Measurements from ENCODE around the gene MST1.

MST1 gene

GRCh38 chr3:49641921-49642707 is 47.2 kb downstream of the MST1 start:
- Histone ChIP-seq H3K9me3 (no peaks in the 10 kb centered on the region), H3K36me3 (no peaks in the 10 kb centered on the region), H3K4me3 (ENCODE audit: low read depth, low read length) (no peak overlapping the region), H3K4me1 (no peaks in the 10 kb centered on the region), H3K27me3 (no peaks in the 10 kb centered on the region)
- no peak for TF ChIP-seq CTCF (IDR thresholded peaks at IDR 0.05; ENCODE audit: low read depth, low read length)
- no peak for DNase-seq

DNA sequence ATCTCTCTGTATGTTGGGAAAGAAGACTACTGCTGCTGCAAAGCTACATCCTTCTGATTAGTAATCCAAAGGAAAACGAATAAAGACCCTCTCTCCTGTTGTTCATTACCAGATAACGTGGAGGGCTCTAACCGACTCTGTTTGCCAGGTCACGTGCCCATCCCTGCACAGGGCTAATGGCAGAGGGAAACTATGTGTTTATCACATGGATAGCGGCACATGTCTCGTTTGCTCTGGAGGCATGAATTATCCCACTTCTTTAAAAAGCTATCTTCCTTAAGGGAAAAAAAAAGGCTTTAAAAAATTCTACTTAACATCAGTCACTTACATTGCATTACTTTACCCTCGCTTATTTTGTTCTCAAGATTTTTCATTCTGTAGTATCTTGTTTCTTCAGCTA is 48.0 kb downstream of the MST1 start:
- no peak for DNase-seq
- H3K27me3 ChIP-seq: no peaks in the 10 kb centered on the region
- H3K4me1 ChIP-seq: no peaks in the 10 kb centered on the region
- no peaks in the 10 kb centered on the region for H3K9me3 ChIP-seq
- TF ChIP-seq CTCF (IDR thresholded peaks at IDR 0.05; ENCODE audit: low read depth, low read length): no peak
- H3K4me3 ChIP-seq (ENCODE audit: low read depth, low read length): no peak overlapping the region
- no peaks in the 10 kb centered on the region for H3K36me3 ChIP-seq

DNA sequence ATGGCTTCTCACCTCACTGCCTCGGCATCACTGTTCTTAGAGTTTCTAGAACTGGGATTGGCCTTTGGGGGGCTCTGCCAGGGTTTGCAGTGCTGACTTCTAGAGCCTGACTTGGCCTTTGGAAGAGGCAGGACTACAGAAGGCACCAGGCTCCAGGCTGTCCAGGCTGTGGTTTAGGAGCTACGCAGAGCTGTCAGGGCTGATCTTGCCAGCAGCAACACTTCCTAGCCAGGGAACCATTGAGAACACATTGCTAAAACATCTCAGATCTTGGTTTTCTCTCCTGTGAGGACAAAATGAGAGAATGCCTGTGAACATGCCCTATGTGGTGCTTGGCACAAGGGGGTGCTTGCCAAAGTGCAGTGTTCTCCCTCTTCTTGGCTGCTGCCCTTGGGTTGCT is 49.7 kb downstream of the MST1 start:
- H3K4me3 ChIP-seq (ENCODE audit: low read depth, low read length): no peak overlapping the region
- TF ChIP-seq CTCF (IDR thresholded peaks at IDR 0.05; ENCODE audit: low read depth, low read length): no peak
- no peaks in the 10 kb centered on the region for H3K36me3 ChIP-seq
- H3K9me3 ChIP-seq: no peaks in the 10 kb centered on the region
- DNase-seq: no peak
- no peaks in the 10 kb centered on the region for H3K27me3 ChIP-seq
- H3K4me1 ChIP-seq: no peaks in the 10 kb centered on the region

DNA sequence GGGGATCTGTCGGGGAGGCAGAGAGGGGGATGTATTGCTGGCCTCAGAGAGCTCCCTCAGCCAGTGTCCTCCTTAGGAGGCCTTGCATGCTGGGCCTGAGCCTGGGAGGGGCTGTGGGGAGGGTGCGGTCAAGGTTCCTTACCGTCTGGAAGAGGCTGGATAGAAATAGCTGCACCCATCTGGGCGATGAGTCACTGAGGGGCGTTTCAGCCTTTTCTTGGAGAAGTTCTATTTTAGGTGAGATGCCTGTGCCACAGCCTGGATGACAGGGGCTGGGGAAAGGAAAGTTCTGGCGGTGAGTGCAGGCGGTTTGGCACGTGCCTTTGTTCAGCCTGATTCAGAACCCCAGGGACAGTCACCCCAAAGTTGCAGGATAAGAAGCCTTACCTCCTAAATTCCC is 50.8 kb downstream of the MST1 start:
- Histone ChIP-seq H3K9me3 (no peaks in the 10 kb centered on the region), H3K4me1 (no peaks in the 10 kb centered on the region), H3K36me3 (no peaks in the 10 kb centered on the region), H3K27me3 (no peaks in the 10 kb centered on the region), H3K4me3 (ENCODE audit: low read depth, low read length) (no peak overlapping the region)
- TF ChIP-seq CTCF (IDR thresholded peaks at IDR 0.05; ENCODE audit: low read depth, low read length): no peak
- DNase-seq: no peak

GRCh38 chr3:49636883-49637609 is 52.2 kb downstream of the MST1 start:
- H3K36me3 ChIP-seq: no peaks in the 10 kb centered on the region
- TF ChIP-seq CTCF (IDR thresholded peaks at IDR 0.05; ENCODE audit: low read depth, low read length): no peak
- no peaks in the 10 kb centered on the region for H3K27me3 ChIP-seq
- no peaks in the 10 kb centered on the region for H3K4me1 ChIP-seq
- no peaks in the 10 kb centered on the region for H3K9me3 ChIP-seq
- no peak for DNase-seq
- H3K4me3 ChIP-seq (ENCODE audit: low read depth, low read length): no peak overlapping the region

GRCh38 chr3:49634736-49635135 is 54.5 kb downstream of the MST1 start:
- H3K27me3 ChIP-seq: no peaks in the 10 kb centered on the region
- no peaks in the 10 kb centered on the region for H3K9me3 ChIP-seq
- no peaks in the 10 kb centered on the region for H3K36me3 ChIP-seq
- H3K4me3 ChIP-seq (ENCODE audit: low read depth, low read length): no peak overlapping the region
- H3K4me1 ChIP-seq: no peaks in the 10 kb centered on the region
- TF ChIP-seq CTCF (IDR thresholded peaks at IDR 0.05; ENCODE audit: low read depth, low read length): 0 out of 2 replicates have a peak, but pooled peaks have one; percentile 3
- DNase-seq: peak; percentile 23

Data from BE2C (cell line).